Cardiac septum (tissue), 1 donor: ENCODE results near the gene CDK11A. TPM values are rescaled to one million over a fixed set of nuclear protein-coding genes. Genes with fewer than 3 reads are reported as not detected.
"Not testable (repeated sequence)": the region's sequence is repeated elsewhere in the genome, so short reads cannot be mapped to it uniquely, and the experiment has no call there.

ENCODE experiments used
- DNase-seq: peaks from one replicate; pipeline ENCODE4 v3.0.0-alpha.2; 2020; ENCODE audit warnings: low spot score
- intact Hi-C: fragments of 100-400 bp; cut with DNase I; formaldehyde crosslinking; loops from one replicate; pipeline ENCODE4 v1.14.0; 2022
- total RNA-seq: library from RNA; stranded (reverse); fragmentation: NEBNext Ultra II Directional; extraction: Animal tissue kit (Norgen Biotek cat#: 25700); gene quantifications from one replicate; pipeline ENCODE4 v1.2.1, GENCODE V29; 2021
- donor health status: DM: no; HTN: no; CAD: no.

CDK11A gene
- total RNA-seq, 1 donor from 2014 or later, result 25.8 TPM

GRCh38 chr1:1670866-1671265 lies 53.3 kb downstream of the CDK11A start:
- intact Hi-C loops, result no loop called here
- no peak for DNase-seq

GRCh38 chr1:1669468-1670440 lies 54.4 kb downstream of the CDK11A start:
- intact Hi-C loops, result no loop called here
- no peak for DNase-seq

- intact Hi-C loops, result no loop called here
Measured at GRCh38 chr1:1666526-1666925, 57.6 kb downstream of the CDK11A start.

GRCh38 chr1:1665815-1666251 lies 58.3 kb downstream of the CDK11A start:
- no peak for DNase-seq
- intact Hi-C loops, result no loop called here

More at GRCh38 chr1:1666526-1666925, 57.6 kb downstream of the CDK11A start:
- no peak for DNase-seq

GRCh38 chr1:1664941-1665814 lies 59.0 kb downstream of the CDK11A start:
- no peak for DNase-seq
- intact Hi-C loops, result no loop called here

GRCh38 chr1:1664318-1664717 lies 59.8 kb downstream of the CDK11A start:
- not testable (repeated sequence) for DNase-seq

GRCh38 chr1:1662830-1663560 lies 61.2 kb downstream of the CDK11A start:
- intact Hi-C loops, DNase-seq: not testable (repeated sequence)

More at GRCh38 chr1:1664318-1664717, 59.8 kb downstream of the CDK11A start:
- intact Hi-C loops, result not testable (repeated sequence)

- intact Hi-C loops, DNase-seq: not testable (repeated sequence)
Measured at GRCh38 chr1:1662392-1662791, 61.8 kb downstream of the CDK11A start.

GRCh38 chr1:1658583-1659549 lies 65.3 kb downstream of the CDK11A start, which contains the start of gene CDK11B:
Gene CDK11B (minus strand): TSS chr1:1659004. CDS start chr1:1657485, 1,519 bp downstream.
- intact Hi-C loops, result loop anchor here (10.0 kb wide), 1 partner anchor 84 kb away; the partner anchor contains the start of gene SSU72
- peak; percentile 94 for DNase-seq

Other genes starting within 250 kb of the CDK11A start
- 13.7 TPM for gene ATAD3A, start 212.2 kb downstream of the CDK11A start, total RNA-seq
- gene TMEM240, start 183.7 kb downstream of the CDK11A start, total RNA-seq, result 5.0 TPM
- 90.7 TPM for gene SSU72, start 149.5 kb downstream of the CDK11A start, total RNA-seq
- gene FNDC10, start 124.2 kb downstream of the CDK11A start, total RNA-seq, result 1.7 TPM
- 82.4 TPM for gene MIB2, start 108.9 kb downstream of the CDK11A start, total RNA-seq
- gene MMP23B, start 92.2 kb downstream of the CDK11A start, total RNA-seq, result 60.2 TPM
- 30.4 TPM for gene CDK11B, start 65.4 kb downstream of the CDK11A start, total RNA-seq
- 19.1 TPM for gene SLC35E2B, start 31.6 kb downstream of the CDK11A start, total RNA-seq
- 31.3 TPM for gene NADK, start 54.1 kb upstream of the CDK11A start, total RNA-seq
- gene GNB1, start 166.7 kb upstream of the CDK11A start, total RNA-seq, result 183 TPM
- gene CALML6, start 190.9 kb upstream of the CDK11A start, total RNA-seq, result 0.16 TPM
- 0.70 TPM for gene TMEM52, start 194.9 kb upstream of the CDK11A start, total RNA-seq